ENCODE results near the gene SGTA.

The SGTA gene

DNA sequence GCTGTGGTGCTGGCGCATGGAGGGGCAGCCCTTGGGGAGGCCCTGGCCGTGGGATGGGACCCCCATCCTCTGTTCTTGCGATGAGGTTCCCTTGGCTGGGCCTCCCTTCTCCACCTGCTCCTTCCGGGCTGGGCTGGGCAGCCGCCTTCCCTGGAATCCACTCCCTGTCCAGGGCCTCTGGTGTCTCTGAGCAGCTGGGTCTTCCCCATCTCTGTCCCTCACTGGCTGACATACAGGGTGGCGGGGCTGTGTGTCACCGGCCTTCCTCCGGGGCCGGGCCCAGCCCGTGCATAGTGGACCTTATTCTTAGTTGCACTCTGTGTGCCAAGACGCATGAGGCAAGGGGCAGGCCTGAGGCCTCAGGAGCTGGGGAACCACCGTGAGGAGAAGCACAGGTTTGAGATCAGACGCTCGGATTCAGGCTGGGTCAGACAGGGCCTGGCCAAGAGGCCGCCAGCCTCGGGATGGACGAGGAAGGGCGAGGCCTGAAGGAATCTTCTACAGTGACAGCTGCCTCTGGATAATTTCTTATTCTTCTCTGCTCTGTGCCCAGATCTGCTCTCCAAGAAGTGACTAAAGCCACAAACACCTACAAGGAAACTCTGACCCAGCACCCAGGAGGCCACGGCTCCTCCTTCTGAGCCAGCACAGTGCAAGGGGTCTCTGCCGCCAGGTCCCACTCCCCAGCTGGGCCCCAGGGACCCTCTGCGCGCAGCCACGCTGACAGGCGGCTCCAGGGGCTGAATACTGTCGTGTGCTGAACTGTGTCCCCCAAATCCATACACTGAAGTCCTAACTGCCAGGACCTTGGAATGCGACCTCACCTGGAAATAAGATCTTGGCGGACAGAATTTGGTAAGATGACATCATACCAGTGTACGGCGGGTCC, 11.0 kb downstream of the SGTA start:
- no peak for ATAC-seq
- no peak for DNase-seq

DNA sequence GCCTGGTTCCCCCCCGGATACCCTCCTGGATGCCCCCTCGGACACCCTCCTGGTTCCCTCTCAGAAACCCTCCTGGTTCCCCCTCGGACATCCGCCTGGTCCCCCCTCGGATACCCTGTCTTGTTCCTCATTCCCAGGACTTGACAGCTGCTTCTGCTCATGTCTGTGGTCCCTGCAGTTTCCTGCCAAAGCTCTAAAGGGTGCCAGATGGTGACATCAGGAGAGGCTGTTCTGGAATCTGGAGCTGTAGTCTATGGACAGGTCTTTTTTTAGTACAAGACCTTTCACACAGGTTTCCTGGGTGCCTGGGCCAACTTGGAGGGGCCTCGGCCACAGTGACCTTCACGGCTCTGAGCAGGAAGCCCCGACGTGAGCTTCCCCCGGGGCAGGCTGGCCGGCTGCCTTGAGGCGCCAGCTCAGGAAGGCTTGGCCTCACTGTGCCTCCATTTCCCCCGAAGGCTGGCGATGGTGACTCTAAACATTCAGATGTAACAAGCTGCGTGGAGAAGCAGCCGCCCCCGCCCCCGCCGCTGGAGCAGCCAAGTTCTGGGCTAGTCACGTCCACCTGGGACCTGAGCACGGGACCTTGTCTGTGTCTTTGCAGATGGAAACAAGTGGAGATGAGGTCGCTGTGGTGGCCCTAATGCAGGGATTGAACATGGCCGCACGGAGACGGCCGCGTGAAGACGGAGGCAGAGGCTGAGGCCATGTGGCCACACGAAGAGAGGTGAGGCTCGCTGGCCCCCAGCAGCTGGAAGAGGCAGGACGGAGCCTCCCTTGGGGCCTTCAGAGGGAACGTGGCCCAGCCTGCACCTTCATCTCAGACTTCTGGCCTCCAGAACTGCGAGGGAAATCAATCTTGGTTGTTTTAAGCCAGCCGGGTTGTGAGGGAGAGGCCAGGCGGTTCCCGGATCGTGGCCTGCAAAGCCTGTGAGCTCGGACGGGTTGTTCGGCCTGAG, 12.7 kb downstream of the SGTA start:
- no peak for ATAC-seq
- no peak for DNase-seq

DNA sequence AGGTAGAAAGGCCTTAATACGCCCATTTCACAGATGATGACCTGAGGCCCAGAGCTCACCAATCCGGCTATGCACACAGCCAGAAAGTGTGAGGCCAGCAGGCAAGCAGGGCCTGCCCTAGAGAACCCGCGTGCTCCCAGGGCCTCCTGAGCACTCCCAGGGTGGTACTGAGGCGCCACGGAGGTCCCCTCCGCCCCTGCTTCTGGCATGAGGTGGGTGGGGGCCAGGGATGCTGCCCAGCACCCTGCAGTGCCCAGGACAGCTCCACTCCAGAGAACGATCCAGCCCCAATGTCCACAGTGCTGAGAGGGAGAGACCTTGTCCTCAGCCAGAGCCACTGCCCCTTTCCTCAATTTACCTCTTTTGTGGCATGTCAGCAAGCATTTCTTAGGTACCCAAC, 13.9 kb downstream of the SGTA start:
- no peak for DNase-seq
- ATAC-seq, result no peak

DNA sequence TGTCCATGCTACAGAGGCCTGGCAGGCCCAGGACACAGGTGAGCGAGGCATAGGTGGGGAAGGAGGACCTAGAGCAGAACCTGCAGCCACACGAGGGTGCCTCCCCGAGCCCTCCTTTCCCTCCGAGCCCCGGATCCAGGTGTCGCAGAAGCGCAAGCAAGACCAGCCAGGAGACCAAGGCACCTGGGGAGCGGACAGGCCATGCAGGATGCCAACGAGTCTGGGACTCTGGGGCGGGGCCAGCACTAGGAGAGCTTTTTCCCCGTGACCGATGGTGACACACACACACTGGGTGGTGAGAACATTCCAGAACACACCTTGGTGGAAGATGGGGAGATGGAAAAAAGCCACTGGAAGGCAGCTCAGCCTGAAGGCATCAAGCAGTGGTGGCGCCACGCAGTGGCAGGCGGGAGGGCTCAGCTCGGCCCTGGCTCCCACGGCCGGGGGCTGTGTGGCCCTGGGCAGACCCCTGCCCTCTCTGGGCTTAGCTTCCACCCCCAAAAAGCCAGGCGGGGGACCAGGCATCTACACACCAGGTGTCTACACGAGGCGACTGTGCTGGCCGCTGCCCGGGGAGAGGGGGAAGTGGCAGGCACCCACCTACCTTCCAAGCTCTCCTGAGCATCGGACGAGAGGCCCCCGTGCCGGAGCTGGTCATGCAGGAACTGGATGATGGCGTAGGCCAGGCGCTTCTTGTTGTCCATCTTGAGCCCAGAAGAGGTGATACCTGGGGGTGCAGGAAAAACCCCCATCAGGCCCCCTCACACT, 14.5 kb downstream of the SGTA start:
- DNase-seq (no peak), ATAC-seq (no peak)

GRCh38 chr19:2767688-2768087, 15.4 kb downstream of the SGTA start:
- ATAC-seq (no peak), DNase-seq (no peak)

GRCh38 chr19:2766594-2767372, 16.3 kb downstream of the SGTA start:
- ATAC-seq (no peak), DNase-seq (no peak)

DNA sequence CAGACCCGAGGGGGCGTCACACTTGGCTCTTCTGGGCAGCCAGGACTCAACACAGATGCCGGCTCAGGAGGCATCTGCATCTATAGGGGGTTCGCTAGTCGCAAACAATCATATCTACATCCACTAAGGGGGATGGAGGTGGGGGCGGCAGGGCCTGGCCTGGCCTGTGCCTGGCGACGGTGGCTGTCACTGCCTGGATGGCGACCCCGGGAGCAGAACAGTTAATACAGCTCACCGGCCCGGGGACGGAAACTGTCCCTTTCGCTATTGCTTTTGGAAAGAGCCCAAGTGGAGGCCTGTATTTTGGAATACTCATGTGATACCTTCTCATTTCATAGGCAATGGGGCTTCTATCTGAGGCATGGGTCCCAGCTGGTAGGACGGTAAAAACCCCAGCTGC, 17.7 kb downstream of the SGTA start:
- ATAC-seq (no peak), DNase-seq (no peak)

- no peak for ATAC-seq
- DNase-seq, result no peak
These were observed 18.1 kb downstream of the SGTA start for GRCh38 chr19:2764945-2765344.

DNA sequence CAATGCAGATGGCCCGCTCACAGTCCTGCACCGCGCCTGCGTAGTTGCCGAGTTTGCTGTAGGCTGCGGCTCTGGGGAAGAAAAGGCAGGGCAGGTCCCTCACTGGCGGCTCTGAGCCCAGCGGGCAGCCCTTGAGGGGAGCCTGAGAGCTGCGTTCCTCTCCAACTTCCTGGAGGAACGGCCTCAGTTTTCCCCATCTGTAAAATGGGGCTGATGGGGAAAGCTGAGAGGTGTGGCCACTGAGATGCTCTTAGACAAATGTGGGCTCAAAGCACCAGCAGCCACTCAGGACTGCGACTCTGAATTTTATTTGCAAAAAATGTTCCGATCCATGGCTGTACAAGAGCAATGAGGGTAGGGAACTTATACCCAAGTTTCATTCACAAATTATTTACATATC, 19.4 kb downstream of the SGTA start:
- ATAC-seq, result no peak

DNA sequence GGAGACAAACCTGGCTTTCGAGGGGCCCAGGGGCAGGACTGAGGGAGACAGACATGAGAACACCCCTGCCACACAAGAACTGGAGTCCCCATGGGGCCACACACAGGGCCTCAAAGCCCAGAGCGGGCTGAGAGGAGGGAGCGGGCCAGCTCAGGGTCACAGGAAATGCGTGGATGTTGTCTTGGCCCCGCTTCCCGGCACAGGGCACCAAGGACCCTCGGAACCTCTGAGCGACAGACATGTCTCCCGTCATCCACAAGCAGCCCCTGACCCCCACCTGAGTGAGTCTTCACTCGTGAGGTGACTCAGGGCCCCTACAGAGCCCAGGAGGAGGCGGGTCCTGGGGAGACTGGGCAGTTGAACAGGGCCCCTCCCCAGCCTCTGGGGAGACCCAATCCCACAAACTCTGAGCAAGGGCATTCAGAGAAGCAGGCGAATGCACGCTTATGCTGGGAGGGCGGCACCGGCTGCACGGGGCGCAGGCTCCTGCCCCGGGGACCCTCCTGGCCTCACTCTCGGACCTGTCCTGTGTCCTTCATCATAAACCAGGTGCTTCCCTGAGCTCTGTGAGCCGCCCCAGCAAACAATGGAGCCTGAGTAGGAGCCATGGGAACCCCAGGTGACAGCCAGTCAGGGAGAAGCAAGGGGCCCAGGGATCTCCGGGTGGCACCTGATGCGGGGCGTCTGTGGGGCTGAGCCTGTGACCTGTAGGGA, 20.1 kb downstream of the SGTA start:
- ATAC-seq (no peak), DNase-seq (no peak)

More for the DNA sequence above, 19.4 kb downstream of the SGTA start:
- DNase-seq, result no peak

DNA sequence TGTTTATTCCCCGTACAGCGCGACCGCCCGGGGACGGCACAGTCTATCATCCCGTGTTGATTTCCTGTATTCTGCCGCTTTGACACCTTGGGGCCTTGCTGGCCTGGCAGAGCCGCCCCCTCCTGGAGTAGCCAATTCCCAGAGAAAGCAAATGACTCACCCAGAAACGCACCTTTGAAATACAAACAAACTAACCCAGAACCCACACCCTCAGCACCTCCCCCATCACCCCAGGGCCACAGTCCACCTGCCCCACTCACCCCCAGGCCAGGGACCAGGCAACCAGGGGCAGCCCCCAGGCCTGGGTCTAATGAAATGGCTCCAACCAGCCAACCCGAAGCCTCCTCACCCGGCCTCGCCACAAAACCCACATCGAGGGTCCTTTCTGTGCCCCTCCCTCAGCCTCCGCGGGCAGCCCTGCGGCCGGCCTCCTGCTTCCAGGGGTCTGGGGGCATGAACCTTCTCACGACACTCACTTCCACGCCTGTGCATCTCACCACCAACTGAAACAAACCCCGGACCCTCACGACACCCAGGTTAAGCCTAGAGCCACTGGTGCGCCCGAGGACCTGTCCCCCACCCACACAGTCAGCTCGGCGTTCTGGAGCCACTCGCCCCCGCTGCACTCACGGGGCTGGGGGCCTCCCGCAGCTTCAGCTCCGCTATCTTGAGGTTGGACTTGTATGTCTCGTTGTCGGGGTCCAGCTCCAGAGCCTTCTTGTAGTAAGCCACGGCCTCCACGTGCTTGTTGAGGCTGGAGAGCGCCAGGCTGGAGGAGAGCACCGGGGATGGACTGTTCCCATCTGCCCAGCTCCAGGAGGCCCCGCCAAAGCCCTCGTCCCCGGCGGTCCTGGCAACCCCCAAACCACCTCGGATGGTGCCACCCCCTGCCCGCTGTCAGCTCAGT, 20.9 kb downstream of the SGTA start:
- ATAC-seq (no peak), DNase-seq (no peak)

- ATAC-seq (no peak), DNase-seq (no peak)
These were observed 21.8 kb downstream of the SGTA start for GRCh38 chr19:2761309-2761677.

- ATAC-seq, result no peak
- DNase-seq, result no peak
These were observed 23.1 kb downstream of the SGTA start for GRCh38 chr19:2759965-2760364.

- no peak for ATAC-seq
- DNase-seq, result no peak
These were observed 23.7 kb downstream of the SGTA start for GRCh38 chr19:2759362-2759761.

DNA sequence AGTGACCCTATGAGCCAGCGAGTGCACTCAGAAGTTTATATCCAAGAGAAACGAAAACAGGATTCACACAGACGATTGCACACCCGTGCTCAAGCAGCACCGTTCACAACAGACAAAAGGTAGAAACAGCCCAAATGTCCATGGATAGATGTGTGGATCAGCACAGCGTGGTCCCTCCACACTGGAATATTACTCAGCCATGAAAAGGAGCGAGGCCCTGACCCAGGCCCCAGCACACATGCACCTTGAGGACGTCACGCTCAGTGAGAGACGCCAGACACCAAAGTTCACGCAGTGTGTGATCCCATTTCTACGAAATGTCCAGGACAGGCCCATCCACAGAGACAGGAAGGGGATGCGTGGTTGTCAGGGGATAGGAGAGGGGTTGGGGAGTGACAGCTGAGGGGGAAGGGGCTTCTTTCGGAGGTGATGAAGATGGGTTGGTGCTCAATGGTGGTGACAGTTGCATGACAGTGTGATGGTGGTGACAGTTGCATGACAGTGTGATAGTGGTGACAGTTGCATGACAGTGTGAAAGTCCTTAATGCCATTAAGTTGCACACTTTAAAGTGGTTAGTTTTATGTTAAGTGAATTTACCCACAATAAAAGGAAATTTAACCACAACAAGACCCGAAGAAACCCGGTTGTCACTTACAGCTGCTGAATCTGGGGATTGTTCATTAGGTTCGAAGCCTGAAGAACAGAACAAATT, 24.3 kb downstream of the SGTA start:
- DNase-seq (no peak), ATAC-seq (no peak)

DNA sequence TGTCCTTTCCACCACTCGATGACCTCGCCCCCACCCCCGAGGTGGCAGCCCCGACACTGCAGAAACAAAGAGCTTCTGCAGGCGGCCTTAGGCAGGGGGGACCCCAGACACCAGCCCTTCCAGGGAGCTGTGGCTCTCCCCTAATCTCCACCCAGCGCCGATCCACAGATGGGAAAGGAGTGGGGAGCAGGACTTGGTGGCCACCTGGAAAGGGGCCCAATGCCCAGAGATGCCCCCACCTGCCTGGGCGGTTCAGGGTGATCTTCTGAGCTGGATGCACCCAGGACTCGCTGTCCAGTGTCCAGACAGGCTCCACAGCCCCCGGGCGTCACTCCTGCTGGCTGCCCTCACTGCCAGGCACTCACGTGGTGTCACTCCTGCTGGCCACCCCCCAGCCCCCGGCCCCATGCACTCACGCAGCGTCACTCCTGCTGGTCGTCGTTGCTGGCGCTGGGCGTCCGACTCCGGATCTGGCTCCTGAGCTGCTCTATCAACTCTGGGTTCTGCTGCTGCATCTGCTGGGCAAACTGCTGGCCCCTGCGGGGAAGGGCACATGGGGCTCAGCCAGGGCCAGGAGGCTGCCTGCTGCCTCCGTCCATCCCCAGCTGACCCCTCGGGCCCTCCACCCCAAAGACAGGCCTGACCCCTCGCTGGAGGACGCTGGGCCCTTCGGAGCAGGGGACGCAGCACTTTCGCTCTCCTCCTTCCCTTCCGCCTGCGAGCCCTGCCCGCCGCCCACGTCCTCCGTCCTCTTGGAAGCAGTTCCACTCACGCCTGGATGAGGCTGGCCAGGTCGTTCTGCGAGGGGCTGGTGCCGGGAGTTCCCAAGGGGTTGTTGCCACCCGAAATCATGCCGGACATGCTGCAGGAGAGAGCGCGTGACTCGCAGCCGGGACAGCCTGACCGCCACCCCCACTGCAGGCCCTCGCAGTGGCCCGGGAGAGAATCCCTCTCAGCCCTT, 25.9 kb downstream of the SGTA start:
- ATAC-seq (no peak), DNase-seq (no peak)

GRCh38 chr19:2756477-2756876, 26.6 kb downstream of the SGTA start:
- ATAC-seq (no peak), DNase-seq (no peak)

GRCh38 chr19:2755811-2756210, 27.3 kb downstream of the SGTA start:
- DNase-seq, result no peak
- no peak for ATAC-seq

All from stimulated activated naive CD8-positive, alpha-beta T cell treated with anti-CD3 and anti-CD28 coated beads, Interleukin-15, Interleukin-2, amounts not matched to agents 100 U/mL and 50 U/mL, for 24 hours (primary cell).